Nucleus accumbens (tissue), 56 donors: ENCODE data around the gene TMEM94.
A peak's percentile ranks its signal among the peaks of the same experiment; 100 is the strongest.
"Not testable (repeated sequence)": the region's sequence is repeated elsewhere in the genome, so short reads cannot be mapped to it uniquely, and the experiment has no call there.

Experiments
- DNase-seq, 56 donors: peaks; one replicate each; lab custom pipeline; 2025; lab: John Stamatoyannopoulos, UW

The TMEM94 gene

DNA sequence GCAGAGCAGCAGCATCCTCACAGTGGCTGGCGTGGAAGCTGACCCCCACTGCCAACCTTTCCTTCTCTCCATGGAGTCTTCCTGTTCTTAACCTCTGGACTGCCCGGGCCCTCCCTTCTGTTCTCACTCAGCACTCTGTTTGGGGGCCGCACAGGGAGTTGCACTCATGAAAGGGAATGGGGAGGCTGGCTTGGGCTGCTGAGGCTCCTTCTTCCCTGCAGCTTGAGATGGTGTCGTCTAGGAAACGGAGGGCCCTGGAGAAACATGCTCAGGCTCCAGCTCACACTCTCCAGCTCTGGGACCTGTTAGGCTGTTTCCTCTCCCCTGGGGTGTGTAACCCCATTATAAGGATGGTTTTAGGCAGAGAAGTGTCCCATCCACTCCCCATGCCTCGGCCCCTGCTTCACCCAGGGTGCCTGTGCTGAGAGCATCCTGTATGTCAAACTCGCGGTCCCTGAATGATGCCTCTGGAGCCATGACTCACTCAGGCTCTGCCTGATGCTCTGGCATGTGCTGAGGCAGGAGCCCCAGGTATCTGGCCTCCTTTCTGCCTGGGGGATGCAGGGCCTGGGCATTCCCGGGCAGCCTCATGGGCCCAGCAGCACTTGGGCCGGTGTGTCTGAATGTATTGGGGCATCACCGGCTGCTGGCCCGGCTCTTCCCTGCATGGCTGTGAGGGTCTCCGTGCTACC, 18.9 kb downstream of the TMEM94 start:
- peak in 18 of 56 donors; percentile 20 to 69 (median 50) for DNase-seq

DNA sequence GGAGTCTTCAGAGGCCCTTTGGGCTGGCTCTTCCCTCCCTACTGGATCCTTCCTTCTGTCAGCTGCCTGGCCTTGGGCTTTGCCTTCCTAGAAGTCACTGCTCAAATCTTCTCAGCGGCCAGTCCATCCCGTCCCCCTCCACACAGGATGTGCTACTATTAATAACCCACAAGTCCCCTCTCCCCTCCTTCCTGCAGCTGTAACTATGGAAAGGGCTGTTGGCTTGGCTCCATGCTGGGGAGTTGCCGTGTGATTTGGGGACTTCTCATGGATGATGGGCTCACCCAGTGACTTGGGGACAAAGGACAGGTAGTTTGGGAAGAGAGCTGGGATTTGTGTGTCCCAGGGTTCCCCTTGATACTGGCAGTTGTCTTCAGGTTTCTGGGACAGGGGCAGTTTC, 19.4 kb downstream of the TMEM94 start:
- no peak for DNase-seq

DNA sequence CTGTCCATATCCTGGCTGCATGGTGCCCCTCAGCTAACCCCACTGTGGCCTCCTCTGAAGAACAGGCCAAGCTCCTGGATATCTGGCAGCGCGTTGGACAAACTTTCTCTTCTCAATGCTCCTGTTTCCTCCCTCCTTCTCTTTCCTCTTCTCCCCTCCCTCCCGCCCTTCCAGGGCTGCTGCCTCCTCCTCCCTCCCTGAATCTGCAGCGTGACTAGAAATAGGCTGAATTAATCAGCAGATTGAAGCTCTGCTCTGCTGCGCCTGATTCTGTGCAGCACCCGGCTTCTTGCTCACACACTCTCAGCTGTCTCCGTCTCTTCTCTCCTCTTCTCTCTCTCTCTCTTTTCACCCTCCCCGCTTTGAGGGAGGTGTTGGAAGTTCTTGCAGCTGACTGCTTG, 19.8 kb downstream of the TMEM94 start:
- DNase-seq = peak in 47 of 56 donors; percentile 27 to 86 (median 63)

DNA sequence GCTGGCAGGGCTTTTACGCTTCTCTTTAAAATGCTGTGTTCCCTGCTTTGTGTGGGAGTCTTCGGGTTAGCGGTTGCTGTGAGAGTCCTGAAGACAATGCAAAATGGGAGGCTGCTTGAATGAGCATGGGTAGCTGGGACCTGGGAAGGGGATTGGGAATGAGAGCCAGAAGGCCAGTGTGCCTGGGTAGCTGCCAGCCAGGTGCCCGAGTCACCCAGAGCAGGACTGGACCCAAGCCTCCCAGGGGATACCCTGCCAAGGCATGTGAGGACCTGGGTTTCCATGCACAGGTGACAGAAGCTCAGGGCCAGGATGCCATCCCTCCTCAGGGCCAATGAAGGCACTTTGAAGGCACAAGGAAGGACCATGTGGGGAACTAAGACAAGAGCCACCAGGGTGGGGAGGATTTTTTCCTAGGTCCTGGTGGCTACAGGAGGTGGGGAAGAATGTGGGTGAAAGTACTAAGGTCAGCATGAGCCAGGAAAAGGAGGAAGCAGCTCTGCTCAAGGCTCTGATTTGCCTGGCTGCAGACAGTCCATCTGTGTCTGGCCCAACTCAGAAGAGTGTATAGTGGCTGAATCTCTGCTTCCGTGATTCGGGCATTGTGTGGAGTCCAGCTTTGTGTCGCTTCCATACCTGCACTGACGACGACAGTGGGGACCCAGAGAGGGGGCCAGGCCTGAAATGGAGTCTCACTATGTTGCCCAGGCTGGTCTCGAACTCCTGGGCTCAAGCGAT, 20.5 kb downstream of the TMEM94 start:
- peak in 2 of 56 donors; percentile 45 to 58 for DNase-seq

DNA sequence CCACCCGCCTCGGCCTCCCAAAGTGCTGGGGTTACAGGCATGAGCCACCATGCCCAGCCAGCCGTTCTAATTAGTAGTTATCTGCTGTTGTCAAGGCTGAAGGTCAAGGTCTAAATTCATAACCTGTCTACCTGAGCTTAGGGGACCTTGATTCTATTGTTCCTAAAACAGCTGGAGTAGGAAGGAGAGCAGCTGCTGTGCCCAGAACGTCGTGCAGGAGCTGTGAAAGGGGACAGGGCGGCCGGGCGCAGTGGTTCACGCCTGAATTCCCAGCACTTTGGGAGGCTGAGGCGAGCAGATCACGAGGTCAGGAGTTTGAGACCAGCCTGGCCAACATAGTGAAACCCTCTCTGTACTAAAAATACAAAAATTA, 21.0 kb downstream of the TMEM94 start:
- DNase-seq = not testable (repeated sequence)

DNA sequence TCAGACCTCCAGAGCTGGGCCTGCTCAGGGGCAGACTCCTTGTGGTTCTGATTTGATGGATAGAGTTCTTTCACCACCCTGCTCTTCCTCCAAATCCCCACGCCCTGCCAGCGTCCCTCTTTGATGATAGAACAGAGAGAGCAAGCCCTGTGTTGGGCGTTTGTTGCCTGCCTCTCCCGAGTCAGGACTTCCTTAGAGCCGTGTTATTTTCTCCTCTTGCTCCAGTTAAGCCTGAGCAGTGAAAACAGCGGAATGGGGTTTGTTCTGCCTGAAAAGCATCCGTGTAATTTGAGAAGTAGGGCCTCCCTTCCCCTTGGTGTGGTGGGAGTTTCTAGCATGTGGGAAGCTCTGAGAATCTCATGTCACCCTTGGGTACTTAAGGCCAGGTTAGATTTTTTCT, 22.1 kb downstream of the TMEM94 start:
- no peak for DNase-seq

DNA sequence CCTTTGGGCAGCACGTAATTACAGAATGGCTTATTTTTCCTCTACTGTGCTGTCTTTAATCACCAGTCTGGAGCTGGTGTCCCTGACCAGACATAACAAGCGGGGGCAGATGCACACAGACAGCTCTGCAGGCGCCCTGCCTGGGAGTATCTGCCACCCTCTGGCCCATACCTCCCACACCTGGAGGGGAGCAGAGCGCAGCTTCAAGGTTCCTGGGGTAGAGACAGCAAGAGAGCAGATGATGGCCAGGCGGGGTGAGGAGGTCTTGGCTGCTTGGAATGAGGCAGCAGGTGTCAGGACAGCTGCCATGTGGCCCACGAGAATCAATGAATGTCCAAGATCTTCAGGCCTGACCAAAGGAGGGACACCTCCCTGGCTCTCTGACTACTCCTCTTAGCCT, 23.8 kb downstream of the TMEM94 start:
- DNase-seq = no peak

DNA sequence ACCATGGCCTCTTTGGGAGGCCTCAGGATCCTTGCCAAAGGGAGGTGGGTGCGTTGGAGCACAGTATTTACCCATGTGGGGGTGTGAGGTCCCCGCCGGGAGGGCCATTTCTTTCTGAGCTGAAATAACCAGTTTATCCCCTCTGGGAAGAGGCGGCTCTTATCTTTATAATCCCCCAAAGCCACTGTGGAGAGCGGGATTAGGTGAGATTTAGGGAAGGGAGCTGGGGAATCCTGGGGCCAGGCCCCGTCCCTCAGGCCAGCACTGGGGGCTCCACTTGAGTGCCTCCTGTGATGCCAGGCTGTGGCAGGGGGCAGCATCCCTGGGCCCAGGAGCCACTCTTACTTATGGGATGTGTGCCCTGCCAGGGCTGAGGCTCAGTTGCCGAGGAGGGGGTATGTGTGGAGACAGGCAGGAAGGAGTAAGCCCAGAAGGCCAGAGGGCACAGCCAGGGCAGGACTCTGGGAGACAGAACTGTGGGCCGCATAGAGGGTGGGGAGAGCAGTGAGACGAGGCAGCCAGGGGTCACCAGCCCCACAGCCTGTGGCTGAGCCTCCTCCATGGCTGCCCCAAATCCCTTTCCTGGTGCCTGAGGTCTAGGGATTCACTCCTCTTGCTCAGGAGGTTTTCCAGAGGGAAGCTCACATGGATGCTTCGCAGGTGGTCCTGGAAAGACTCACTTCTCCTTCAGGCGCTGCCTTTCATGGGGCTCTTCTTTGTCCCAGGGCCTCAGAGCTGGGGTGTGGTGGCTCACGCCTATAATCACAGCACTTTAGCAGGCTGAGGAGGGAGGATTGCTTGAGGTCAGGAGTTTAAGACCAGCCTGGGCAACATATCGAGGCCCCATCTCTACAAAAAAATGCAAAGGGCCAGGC, 25.0 kb downstream of the TMEM94 start:
- no peak for DNase-seq

DNA sequence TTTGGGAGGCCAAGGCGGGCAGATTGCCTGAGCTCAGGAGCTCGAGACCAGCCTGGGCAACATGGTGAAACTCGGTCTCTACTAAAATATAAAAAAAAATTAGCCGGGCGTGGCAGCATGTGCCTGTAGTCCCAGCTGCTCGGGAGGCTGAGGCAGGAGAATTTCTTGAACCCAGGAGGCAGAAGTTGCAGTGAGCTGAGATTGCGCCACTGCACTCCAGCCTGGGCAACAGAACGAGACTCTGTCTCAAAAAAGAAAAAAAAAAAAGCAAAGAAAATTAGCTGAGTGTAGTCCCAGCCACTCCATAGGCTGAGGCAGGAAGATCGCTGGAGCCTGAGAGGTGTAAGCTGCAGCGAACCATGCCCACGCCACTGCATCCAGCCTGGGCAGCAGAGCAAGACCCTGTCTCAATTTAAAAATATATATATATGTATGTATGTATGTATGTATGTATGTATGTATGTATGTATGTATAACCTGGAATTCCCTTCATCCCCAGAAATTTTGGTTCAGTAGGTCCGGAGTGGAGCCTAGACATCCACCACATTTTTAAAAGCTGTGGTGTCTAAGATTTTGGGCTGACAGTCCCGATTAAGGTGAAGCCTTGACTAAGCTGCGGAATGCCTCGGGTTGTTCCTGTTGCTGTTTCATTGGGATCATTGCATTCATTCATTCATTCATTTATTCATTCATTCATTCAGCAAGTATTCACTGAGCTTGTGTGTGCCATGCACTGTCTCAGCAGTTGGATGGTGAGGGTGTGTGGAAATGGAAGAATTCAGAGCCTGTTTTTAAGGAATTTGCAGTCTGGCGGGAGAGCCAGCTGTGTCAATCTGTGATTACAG, 25.9 kb downstream of the TMEM94 start:
- DNase-seq = no peak

DNA sequence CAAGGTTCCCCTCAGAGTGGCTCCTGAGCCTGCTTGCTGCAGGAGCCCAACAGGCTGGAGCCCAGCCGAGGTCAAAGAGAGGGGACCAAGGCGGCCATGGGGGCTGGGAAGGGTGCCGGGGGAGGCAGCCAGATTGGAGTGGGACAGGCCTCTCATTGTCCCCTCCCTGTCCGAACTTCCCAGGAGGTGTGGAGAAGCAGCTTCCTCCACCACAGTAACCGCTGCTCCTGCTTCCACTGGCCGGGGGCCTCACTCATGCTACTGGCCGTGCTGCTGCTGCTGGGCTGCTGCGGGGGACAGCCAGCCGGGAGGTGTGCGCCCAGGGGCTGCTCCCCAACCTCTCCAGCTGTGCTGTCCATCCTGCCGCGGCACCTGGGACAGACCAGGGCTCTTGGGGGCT, 29.3 kb downstream of the TMEM94 start:
- DNase-seq = no peak

DNA sequence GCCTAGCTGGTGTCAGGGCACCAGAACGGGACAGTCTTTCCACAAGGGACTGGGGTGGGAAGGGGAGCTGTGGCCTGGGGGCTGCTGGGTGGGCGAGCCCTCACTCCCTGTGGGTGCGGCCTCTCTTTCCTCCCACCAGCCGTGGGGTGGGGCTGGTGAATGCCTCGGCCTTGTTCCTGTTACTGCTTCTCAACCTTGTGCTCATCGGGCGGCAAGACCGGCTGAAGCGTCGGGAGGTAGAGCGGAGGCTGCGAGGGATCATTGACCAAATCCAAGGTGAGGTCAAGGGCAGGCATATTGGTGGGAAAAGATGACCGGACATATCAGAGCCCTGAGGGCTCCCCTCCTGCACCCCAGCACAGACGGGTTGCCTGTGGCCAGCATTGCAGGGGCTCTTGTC, 29.7 kb downstream of the TMEM94 start:
- DNase-seq = no peak

DNA sequence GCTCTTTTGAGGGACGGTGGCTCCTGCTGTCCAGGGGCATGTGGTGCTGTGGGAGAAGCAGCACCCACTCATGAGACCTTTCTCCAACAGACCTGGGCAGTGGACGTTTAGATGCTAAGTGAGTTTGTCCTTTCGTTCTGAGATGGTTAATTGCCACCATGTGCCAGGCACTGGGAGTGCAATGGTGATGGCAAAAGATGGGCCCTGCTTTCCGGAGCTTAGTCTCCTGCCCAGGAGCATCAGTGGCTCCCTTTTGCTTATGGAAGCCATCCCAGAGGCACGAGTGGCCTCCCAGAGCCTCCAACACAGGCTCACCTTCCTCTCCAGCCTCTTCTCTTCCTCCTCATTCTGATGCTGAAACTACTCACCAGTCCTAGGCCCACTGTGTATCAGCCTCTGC, 30.5 kb downstream of the TMEM94 start:
- no peak for DNase-seq

DNA sequence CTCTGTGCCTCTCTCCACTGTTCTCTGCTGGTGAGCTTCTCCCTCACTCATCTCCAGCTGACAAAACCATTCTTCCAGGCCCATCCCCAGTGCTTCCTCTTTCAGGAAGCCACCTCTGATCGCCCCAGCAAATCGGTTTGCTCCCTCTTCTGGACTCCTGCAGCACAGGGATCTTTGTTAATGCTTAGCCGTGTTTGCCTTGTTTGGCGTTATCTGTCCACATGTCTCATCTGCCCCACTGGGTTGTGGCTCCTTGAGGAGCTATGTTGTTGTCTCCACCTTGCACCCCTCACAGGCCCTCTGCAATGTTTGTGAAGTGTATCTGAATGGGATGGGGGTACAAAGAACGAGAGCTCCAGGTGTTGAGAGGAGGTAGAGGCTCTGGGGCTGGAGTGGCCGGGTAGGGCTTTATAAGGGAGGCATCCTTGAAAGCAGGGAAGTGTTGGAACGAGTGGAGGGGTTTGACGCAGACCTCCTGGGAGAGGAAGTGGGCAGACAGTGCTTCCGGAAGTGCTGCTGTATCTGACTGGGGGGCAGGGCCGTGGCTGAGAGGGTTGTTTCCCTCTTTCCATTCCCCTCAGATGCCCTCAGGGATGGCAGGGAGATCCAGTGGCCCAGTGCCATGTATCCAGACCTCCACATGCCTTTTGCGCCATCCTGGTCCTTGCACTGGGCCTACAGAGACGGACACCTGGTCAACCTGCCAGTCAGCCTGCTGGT, 31.1 kb downstream of the TMEM94 start:
- DNase-seq = peak in 3 of 56 donors; percentile 24 to 38 (median 25)

DNA sequence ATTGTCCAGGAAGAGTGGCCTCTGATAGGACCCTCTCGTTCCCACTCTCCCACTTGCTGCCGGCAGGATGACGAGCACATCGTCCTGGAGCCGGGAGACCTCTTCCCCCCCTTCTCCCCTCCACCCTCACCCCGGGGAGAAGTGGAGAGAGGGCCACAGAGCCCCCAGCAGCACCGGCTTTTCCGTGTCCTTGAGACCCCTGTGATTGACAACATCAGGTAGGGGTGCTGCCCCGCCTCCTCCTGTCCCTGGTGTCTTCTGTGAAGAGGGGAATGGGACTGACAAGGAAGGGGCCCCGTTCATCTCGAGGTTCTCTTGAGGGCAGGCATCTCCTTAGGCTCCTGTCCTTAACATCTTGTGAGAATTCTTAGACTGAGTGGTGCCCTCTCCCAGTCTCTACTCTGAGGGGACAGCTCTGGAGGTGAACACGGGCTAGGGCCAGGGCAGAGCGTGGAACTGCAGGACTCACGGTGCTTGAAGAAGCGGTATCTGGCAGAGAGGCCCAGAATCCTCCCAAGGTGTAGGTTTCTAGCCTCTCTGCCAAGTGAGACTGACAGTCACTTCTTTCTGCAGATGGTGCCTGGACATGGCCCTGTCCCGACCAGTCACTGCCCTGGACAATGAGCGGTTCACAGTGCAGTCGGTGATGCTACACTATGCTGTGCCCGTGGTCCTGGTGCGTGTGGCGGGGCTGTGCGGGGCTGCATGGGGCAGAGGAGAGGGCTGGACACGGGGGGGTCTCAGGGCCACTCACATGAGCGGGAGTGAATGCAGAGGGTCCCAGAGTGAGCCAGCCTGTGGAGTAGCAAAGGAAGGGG, 32.5 kb downstream of the TMEM94 start:
- peak in 3 of 56 donors; percentile 23 to 39 (median 35) for DNase-seq

DNA sequence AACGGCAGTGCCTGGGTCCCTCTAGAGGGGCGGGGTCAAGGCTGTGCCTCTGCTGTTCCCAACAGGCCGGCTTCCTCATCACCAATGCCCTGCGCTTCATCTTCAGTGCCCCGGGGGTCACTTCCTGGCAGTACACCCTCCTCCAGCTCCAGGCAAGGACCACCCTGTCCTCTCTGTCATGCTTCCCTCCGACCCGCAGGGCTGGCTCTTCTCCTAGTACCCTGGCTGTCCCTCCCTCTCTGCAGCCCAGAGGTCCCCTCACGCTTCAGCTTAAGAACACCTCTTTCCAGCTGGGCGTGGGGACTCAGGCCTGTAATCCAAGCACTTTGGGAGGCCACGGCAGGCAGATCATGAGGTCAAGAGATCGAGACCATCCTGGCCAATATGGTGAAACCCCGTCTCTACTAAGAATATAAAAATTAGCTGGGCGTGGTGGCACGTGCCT, 33.1 kb downstream of the TMEM94 start:
- DNase-seq = no peak

DNA sequence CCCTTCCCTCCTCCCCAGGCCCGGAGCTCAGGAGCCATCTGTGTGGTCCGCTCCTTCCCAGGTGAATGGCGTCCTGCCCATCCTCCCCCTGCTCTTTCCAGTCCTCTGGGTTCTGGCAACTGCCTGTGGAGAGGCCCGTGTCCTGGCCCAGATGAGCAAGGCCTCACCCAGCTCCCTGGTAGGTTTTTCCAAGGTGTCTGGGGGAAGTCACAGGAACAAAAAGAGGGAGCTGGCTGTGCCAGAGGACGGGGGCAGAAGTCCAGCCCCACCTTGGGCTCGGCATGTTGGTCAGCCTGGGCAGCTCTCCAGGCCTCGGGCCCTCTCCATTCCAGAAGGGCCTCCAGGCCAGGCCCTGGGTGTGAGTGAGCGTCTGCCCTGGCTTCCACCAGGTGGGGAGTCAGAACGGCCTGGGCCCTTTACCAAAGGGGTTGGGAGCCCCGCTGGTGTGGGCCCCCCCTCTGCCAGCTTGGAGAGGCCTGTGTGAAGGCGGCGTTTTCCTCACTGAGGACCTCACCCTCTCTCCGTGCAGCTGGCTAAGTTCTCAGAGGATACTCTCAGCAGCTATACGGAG, 33.8 kb downstream of the TMEM94 start:
- DNase-seq = no peak

DNA sequence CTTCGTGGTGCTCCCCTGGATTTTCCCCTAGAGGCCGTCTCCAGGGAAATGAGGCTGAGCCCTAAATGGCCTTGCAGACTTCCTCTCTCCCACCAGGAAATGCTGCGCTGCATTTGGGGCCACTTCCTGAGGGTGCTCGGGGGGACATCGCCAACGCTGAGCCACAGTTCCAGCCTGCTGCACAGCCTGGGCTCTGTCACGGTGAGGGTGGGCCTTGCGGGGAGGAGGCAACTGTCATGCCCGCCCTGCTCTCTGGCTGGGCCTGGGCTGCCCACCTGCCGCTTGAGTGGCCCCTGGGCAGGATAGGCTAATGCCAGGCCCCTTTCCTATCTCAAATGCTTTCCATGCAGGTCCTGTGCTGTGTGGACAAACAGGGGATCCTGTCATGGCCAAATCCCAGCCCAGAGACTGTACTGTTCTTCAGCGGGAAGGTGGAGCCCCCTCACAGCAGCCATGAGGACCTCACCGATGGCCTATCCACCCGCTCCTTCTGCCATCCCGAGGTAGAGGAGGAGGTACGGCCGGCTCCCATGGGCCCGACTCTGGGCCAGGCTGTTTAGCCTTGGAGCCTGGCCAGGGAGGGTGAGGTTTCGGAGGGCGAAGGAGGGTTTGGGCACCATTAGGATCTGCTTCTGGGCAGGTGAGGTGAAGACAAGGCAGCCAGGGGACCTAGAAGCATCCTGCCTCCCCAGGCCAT, 34.7 kb downstream of the TMEM94 start:
- no peak for DNase-seq

DNA sequence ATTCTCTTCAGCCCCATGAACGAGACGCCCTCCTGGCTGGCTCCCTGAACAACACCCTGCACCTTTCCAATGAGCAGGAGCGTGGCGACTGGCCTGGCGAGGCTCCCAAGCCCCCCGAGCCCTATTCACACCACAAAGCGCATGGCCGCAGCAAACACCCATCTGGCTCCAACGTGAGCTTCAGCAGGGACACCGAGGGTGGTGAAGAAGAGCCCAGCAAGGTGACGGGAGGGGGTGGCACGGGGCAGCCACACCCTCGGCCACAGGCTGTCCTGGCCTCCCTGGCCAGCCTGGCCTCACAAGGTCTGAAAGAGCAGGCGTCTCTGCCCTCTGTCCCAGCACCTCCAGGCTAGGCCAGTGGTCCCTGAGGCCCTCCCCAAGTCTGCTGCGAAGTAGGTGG, 35.2 kb downstream of the TMEM94 start:
- no peak for DNase-seq
